ENCODE measurements around the gene SAMD11.

GRCh38 chr1:928825-929661, 5.3 kb downstream of the SAMD11 start:
- TF ChIP-seq POLR2A (IDR thresholded peaks at IDR 0.05) = no peak
- TF ChIP-seq, protein P1, sequence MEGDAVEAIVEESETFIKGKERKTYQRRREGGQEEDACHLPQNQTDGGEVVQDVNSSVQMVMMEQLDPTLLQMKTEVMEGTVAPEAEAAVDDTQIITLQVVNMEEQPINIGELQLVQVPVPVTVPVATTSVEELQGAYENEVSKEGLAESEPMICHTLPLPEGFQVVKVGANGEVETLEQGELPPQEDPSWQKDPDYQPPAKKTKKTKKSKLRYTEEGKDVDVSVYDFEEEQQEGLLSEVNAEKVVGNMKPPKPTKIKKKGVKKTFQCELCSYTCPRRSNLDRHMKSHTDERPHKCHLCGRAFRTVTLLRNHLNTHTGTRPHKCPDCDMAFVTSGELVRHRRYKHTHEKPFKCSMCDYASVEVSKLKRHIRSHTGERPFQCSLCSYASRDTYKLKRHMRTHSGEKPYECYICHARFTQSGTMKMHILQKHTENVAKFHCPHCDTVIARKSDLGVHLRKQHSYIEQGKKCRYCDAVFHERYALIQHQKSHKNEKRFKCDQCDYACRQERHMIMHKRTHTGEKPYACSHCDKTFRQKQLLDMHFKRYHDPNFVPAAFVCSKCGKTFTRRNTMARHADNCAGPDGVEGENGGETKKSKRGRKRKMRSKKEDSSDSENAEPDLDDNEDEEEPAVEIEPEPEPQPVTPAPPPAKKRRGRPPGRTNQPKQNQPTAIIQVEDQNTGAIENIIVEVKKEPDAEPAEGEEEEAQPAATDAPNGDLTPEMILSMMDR (IDR thresholded peaks at IDR 0.05) = no peak
- TF ChIP-seq POLR2AphosphoS5 (IDR thresholded peaks at IDR 0.05; ENCODE audit: insufficient read depth in 1 of 2, low read depth in 1 of 2) = no peak
